Liver (tissue), 9 donors: Measurements from ENCODE around the gene DNAAF5. TPM values are rescaled to one million over a fixed set of nuclear protein-coding genes. Genes with fewer than 3 reads are reported as not detected.

Experiments used
- DNase-seq: peaks from one replicate; pipeline ENCODE4 v3.0.0-alpha.2; 2017; ENCODE audit warnings: low spot score
- H3K27ac ChIP-seq, 2 donors: one replicate each; pipeline ENCODE4 v1.7.0; 2013; ENCODE audit warnings: inconsistent platforms in 2 of 2, low read length in 2 of 2, control low read depth in 1 of 2, low read depth in 1 of 2, mild to moderate bottlenecking in 1 of 2
- H3K27me3 ChIP-seq, 4 donors: one replicate each; pipeline versions ENCODE4 v1.6.1 to v1.7.0; 2013; ENCODE audit warnings: low read length in 3 of 4, inconsistent platforms in 1 of 4, mild to moderate bottlenecking in 1 of 4, moderate library complexity in 1 of 4; ENCODE audit not compliant: control insufficient read depth in 4 of 4, insufficient read depth in 4 of 4
- H3K36me3 ChIP-seq, 4 donors: one replicate each; pipeline versions ENCODE4 v1.6.1 to v1.7.0; 2013; ENCODE audit warnings: low read length in 3 of 4, mild to moderate bottlenecking in 3 of 4, low read depth in 1 of 4, moderate library complexity in 1 of 4; ENCODE audit not compliant: control insufficient read depth in 4 of 4, insufficient read depth in 3 of 4
- H3K4me1 ChIP-seq, 4 donors: one replicate each; pipeline versions ENCODE4 v1.6.1 to v1.7.0; 2013; ENCODE audit warnings: low read length in 3 of 4, mild to moderate bottlenecking in 3 of 4, moderate library complexity in 1 of 4; ENCODE audit not compliant: control insufficient read depth in 4 of 4, insufficient read depth in 4 of 4
- H3K4me3 ChIP-seq, 3 donors: one replicate each; pipeline versions ENCODE4 v1.6.1 to v1.7.0; 2013; ENCODE audit warnings: low read length in 3 of 3, control low read depth in 1 of 3, low read depth in 1 of 3, mild to moderate bottlenecking in 1 of 3
- H3K9ac ChIP-seq, 2 donors: one replicate each; pipeline ENCODE4 v1.7.0; 2013; ENCODE audit warnings: low read length in 2 of 2, mild to moderate bottlenecking in 2 of 2, moderate library complexity in 2 of 2, control low read depth in 1 of 2, low read depth in 1 of 2
- H3K9me3 ChIP-seq, 4 donors: one replicate each; pipeline versions ENCODE4 v1.6.1 to v1.7.0; 2013; ENCODE audit warnings: low read length in 3 of 4; ENCODE audit not compliant: control insufficient read depth in 4 of 4
- CTCF ChIP-seq: fragments of 150-350 bp; IDR thresholded peaks from 2 replicates; pipeline ENCODE4 v1.5.1; 2017; ENCODE audit warnings: improper control_type of control experiment, low read depth, low read length; ENCODE audit not compliant: missing input control
- EGR1 ChIP-seq, 2 donors: IDR thresholded peaks; 2 replicates each; pipeline ENCODE4 v1.6.1; 2016 to 2018; ENCODE audit warnings: antibody characterized with exemption in 2 of 2, low read depth in 2 of 2
- FOXA1 ChIP-seq: IDR thresholded peaks from 2 replicates; pipeline ENCODE4 v1.6.1; 2016; ENCODE audit warnings: antibody characterized with exemption
- FOXA2 ChIP-seq: IDR thresholded peaks from 2 replicates; pipeline ENCODE4 v1.6.1; 2016; ENCODE audit warnings: antibody characterized with exemption
- GABPA ChIP-seq, 2 donors: IDR thresholded peaks in 1 of 2; conservative IDR thresholded peaks in 1 of 2; 2 replicates each; pipeline ENCODE4 v1.6.1; 2016; ENCODE audit warnings: antibody characterized with exemption in 2 of 2, mild to moderate bottlenecking in 1 of 2, moderate library complexity in 1 of 2
- HNF4G ChIP-seq: IDR thresholded peaks from 2 replicates; pipeline ENCODE4 v1.6.1; 2016; ENCODE audit warnings: antibody characterized with exemption
- JUND ChIP-seq, 2 donors: IDR thresholded peaks; 2 replicates each; pipeline ENCODE4 v1.6.1; 2016; ENCODE audit warnings: antibody characterized with exemption in 2 of 2
- MAX ChIP-seq: IDR thresholded peaks from 2 replicates; pipeline ENCODE4 v1.6.1; 2016; ENCODE audit warnings: antibody characterized with exemption
- NR2F2 ChIP-seq: IDR thresholded peaks from 2 replicates; pipeline ENCODE4 v1.6.1; 2016; ENCODE audit warnings: antibody characterized with exemption
- RAD21 ChIP-seq, 2 donors: IDR thresholded peaks; 2 replicates each; pipeline ENCODE4 v1.6.1; 2016; ENCODE audit warnings: antibody characterized with exemption in 2 of 2, mild to moderate bottlenecking in 2 of 2
- REST ChIP-seq: IDR thresholded peaks from 2 replicates; pipeline ENCODE4 v1.6.1; 2016; ENCODE audit warnings: antibody characterized with exemption, mild to moderate bottlenecking
- RXRA ChIP-seq, 2 donors: IDR thresholded peaks; 2 replicates each; pipeline ENCODE4 v1.6.1; 2017 to 2018; ENCODE audit warnings: antibody characterized with exemption in 2 of 2, mild to moderate bottlenecking in 1 of 2
- SP1 ChIP-seq: IDR thresholded peaks from 2 replicates; pipeline ENCODE4 v1.6.1; 2018; ENCODE audit warnings: antibody characterized with exemption, mild to moderate bottlenecking
- TAF1 ChIP-seq: conservative IDR thresholded peaks from 2 replicates; pipeline ENCODE4 v1.6.1; 2016; ENCODE audit warnings: antibody characterized with exemption, mild to moderate bottlenecking
- YY1 ChIP-seq: IDR thresholded peaks from 2 replicates; pipeline ENCODE4 v1.6.1; 2016; ENCODE audit warnings: antibody characterized with exemption, mild to moderate bottlenecking
- ZBTB33 ChIP-seq: IDR thresholded peaks from 2 replicates; pipeline ENCODE4 v1.6.1; 2016; ENCODE audit warnings: antibody characterized with exemption
- WGBS: extraction: QIAGEN DNeasy Blood & Tissue Kit; methylation state at CpG from one replicate; pipeline ENCODE4 v1.1.7; 2013; 5-methylcytosine and 5-hydroxymethylcytosine counted together
- polyA plus RNA-seq, 2 donors: library from polyadenylated mRNA; stranded (reverse) in 1 of 2; unstranded in 1 of 2; fragments of 200-250 nt in 1 of 2; fragments of >200 nt in 1 of 2; fragmentation: Nextera tagmentation in 1 of 2; extraction: Ambion mirVana in 1 of 2; gene quantifications; one replicate each; pipeline versions ENCODE4 v1.2.1 to v1.2.3, GENCODE V29; 2013 to 2015
- total RNA-seq, 2 donors: library from RNA; depleted of rRNA; stranded (reverse); fragments of >200 nt; gene quantifications; one replicate each; pipeline ENCODE4 v1.2.3, GENCODE V29; 2014
- TF ChIP-seq, protein P1 (sequence below): IDR thresholded peaks from 2 replicates; pipeline ENCODE4 v1.6.1; 2016; ENCODE audit warnings: antibody characterized with exemption
- donor health status: healthy.
- donor health status: healthy.
- donor health status: healthy.
- donor health status: healthy.
- donor health status: healthy.

Gene DNAAF5
- total and polyA plus RNA-seq, 4 donors, result 3.1 to 11.1 (median 9.5) TPM

- H3K4me3 ChIP-seq, result no peak overlapping the region
- no peaks in the 10 kb centered on the region for H3K4me1 ChIP-seq
- peaks cover 8 to 54% (median 28%) of the 10 kb centered on the region in 4 donors for H3K36me3 ChIP-seq
- H3K27me3 ChIP-seq, result no peaks in the 10 kb centered on the region
- DNase-seq, result no peak
- no peaks in the 10 kb centered on the region for H3K9me3 ChIP-seq
- TF ChIP-seq TAF1 (no peak), FOXA2 (no peak), ZBTB33 (no peak), JUND (IDR thresholded peaks at IDR 0.05) (no peak), HNF4G (no peak), GABPA (IDR thresholded peaks at IDR 0.05 in 1 of 2, conservative IDR thresholded peaks at IDR 0.05 in 1 of 2) (no peak), RXRA (IDR thresholded peaks at IDR 0.05) (no peak), RAD21 (IDR thresholded peaks at IDR 0.05) (no peak), NR2F2 (no peak), SP1 (no peak), CTCF (no peak), REST (no peak), YY1 (no peak), MAX (no peak)
- TF ChIP-seq, protein P1, sequence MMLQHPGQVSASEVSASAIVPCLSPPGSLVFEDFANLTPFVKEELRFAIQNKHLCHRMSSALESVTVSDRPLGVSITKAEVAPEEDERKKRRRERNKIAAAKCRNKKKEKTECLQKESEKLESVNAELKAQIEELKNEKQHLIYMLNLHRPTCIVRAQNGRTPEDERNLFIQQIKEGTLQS, result no peak
- 99% methylated on average over 12 of the region's 12 CpGs for WGBS
- H3K27ac ChIP-seq, result no peak overlapping the region
- H3K9ac ChIP-seq, result no peak overlapping the region
Observed at GRCh38 chr7:761101-761500, 34.6 kb downstream of the DNAAF5 start.

DNA sequence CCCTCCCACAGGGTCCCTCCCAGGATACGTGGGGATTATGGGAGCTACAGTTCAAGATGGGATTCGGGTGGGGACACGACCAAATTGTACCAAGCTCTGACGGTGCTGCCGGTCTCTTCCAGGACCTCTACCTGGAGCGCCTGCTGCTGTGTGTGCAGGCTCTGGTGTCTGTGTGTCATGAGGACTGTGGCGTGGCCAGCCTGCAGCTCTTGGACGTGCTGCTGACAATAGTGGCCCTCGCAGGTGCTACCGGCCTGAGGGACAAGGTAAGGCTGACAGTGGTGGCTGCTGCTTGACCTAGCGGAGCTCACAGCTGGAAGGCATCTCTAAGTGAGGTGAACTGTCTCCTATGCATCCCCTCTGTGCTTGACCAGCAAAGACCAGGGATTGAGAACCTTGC is 35.1 kb downstream of the DNAAF5 start:
- no peaks in the 10 kb centered on the region for H3K27me3 ChIP-seq
- TF ChIP-seq ZBTB33, result no peak
- TF ChIP-seq FOXA1, result no peak
- TF ChIP-seq NR2F2, result no peak
- TF ChIP-seq EGR1 (IDR thresholded peaks at IDR 0.05; ENCODE audit: low read depth in 2 of 2), result no peak
- no peak for TF ChIP-seq GABPA (IDR thresholded peaks at IDR 0.05 in 1 of 2, conservative IDR thresholded peaks at IDR 0.05 in 1 of 2)
- no peak for TF ChIP-seq FOXA2
- no peak for TF ChIP-seq SP1
- TF ChIP-seq HNF4G, result no peak
- no peak for DNase-seq
- H3K9me3 ChIP-seq, result no peaks in the 10 kb centered on the region
- no peak overlapping the region for H3K27ac ChIP-seq
- no peaks in the 10 kb centered on the region for H3K4me1 ChIP-seq
- peaks cover 8 to 50% (median 28%) of the 10 kb centered on the region in 4 donors for H3K36me3 ChIP-seq
- WGBS, result 98% methylated on average over 11 of the region's 11 CpGs
- no peak overlapping the region for H3K9ac ChIP-seq
- no peak overlapping the region for H3K4me3 ChIP-seq
